Inflammatory macrophage treated with lipopolysaccharide for 4 hours (primary cell): Measurements from ENCODE around the gene CD3E.

Experiments
- DNase-seq: peaks from one replicate; pipeline ENCODE4 v3.0.0-alpha.2; 2020

The CD3E gene

GRCh38 chr11:118334745-118335144, 30.2 kb downstream of the CD3E start:
- no peak for DNase-seq

- DNase-seq: peak; percentile 6
Observed at GRCh38 chr11:118338637-118339061, 34.1 kb downstream of the CD3E start.

GRCh38 chr11:118339281-118339961, 34.9 kb downstream of the CD3E start:
- DNase-seq: no peak

GRCh38 chr11:118340449-118340848, 35.9 kb downstream of the CD3E start:
- DNase-seq: no peak

GRCh38 chr11:118341261-118341660, 36.7 kb downstream of the CD3E start:
- no peak for DNase-seq

- no peak for DNase-seq
Observed at GRCh38 chr11:118341815-118342489, 37.4 kb downstream of the CD3E start.

GRCh38 chr11:118342503-118343161, 38.1 kb downstream of the CD3E start, which contains the start of gene CD3D:
TSS of gene CD3D (minus strand) at chr11:118342705. CDS start at chr11:118342607, 98 bp downstream.
- DNase-seq: no peak

GRCh38 chr11:118343248-118343647, 38.7 kb downstream of the CD3E start:
- no peak for DNase-seq

GRCh38 chr11:118343981-118344515, 39.5 kb downstream of the CD3E start, which contains the start of gene CD3G:
TSS of gene CD3G (plus strand) at chr11:118344344. CDS start at chr11:118344424, 80 bp downstream.
- no peak for DNase-seq

- DNase-seq: no peak
Observed at GRCh38 chr11:118349475-118349874, 44.9 kb downstream of the CD3E start.

- DNase-seq: peak; percentile 38
Observed at GRCh38 chr11:118353084-118353710, 48.7 kb downstream of the CD3E start.

GRCh38 chr11:118358071-118358470, 53.5 kb downstream of the CD3E start:
- no peak for DNase-seq

GRCh38 chr11:118359295-118359958, 54.9 kb downstream of the CD3E start, which contains the start of gene UBE4A:
TSS of gene UBE4A (plus strand) at chr11:118359600. CDS start at chr11:118365081, 5,481 bp downstream.
- peak; percentile 96 for DNase-seq

- DNase-seq: no peak
Observed at GRCh38 chr11:118364956-118365615, 60.6 kb downstream of the CD3E start.
